Stimulated activated CD4-positive, alpha-beta T cell treated with anti-CD3 and anti-CD28 coated beads, Interleukin-4, amount 100 ng/mL, for 48 hours (primary cell): ENCODE results near the gene NQO2.

Experiments used
- DNase-seq, 2 donors: peaks; one replicate each; pipeline ENCODE4 v3.0.0-alpha.2; 2020; ENCODE audit warnings: low read depth in 2 of 2

The NQO2 gene

GRCh38 chr6:2999618-3000557 lies at the start of gene NQO2:
NQO2 (plus strand) TSS chr6:2999894; CDS start chr6:3006553, 6,659 bp downstream.
- peak; percentile 89 to 91 for DNase-seq

DNA sequence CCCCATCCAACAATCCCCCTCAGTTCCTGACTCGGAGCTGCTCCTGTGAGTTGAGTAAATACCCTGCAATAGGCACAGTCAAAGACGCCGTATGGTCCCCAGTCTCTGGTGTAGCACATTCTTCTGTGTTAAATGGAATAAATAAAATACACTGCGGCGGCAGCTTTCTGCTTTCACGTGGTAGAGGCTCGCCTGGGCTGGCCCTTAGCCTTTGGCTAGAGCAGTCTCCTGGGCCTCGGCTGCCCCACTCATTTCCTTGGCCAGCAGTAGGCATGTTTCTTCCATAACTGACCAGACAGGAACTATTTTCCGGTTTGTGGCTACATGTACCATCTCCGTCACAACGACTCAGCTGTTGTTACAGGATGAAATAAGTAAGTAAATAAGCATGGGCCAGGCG lies 49.0 kb upstream of the NQO2 start:
- no peak for DNase-seq

- DNase-seq, result no peak
Measured at GRCh38 chr6:2951728-2952127, 48.0 kb upstream of the NQO2 start.

DNA sequence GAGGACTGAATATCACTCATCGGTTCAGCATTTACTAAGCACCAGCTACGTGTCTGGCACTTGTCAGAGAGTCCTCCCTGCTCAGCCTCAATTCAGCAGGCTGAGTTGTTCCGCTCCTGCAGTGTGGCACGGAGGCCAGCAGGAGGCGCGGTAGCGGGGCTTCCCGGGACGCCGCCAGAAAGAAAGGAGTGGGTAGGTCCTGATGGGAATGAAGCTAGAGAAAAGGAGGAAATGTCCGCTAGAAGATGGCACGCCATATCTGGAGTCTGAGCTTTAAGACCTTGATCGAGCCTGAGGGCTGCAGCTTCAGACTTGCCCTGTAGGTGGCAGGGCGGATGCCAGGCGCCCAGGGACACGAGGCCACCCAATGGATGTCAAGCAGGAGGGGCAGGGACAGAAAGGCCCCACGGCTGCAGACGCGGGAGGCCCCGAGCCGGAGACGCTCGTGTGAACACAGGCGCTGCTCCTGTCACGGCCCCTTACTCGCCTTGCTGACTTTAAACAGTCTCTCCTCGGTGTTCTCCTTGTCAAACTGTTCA lies 47.1 kb upstream of the NQO2 start:
- DNase-seq, result peak; percentile 52 to 55

DNA sequence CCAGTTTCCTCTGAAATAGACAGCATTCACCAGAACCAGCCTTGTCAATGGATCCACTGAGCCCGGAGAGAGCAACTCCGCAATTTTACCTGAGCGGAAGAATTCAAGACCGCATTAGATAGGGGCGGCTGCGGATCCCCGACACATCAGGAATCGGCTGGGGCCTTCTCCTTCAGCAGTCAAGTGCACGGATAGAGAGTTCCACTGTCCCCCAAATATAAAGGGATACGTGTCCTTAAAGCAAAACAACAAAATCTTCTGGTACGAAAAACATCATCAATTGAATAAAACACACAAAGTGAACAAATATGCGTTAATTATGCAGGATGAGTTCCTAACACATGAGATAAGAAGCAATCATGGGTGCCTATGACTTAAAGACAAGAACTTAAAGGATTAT lies 46.6 kb upstream of the NQO2 start:
- no peak for DNase-seq

DNA sequence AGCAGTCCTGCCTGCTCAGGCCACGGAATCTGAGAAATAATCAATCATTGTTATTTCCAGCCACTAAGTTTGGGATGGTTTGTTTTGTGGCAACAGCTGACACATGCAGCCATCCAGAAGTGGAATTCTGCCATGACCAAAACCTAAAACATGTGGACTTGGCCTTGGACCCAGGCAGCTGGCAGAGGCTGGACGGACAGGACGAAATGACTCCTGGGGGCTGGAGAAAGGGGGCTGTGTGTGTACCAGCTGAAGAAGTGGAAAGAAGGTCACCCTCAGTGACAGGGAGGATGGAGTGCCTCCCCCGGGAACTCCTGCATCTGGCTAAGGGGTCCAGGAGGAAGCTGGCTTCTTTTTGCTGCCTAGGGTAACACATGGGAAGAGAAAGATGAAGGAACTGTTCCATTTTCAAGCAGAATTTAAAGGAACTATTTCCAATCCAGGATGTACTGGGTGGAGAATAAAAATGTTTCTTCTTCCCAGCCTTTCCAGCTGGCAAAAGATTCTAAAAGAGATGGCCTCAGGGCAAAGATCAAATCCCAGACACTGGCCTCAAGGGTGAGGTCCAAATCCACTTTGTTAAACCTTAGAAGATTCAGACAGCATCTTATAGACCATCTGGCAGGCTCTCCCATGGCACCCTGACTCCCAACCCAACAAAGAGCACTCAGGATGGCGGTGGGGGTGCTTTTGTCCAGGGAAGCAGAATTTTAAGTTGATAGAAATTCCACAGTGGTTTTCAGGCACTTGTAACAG lies 42.6 kb upstream of the NQO2 start:
- no peak for DNase-seq

DNA sequence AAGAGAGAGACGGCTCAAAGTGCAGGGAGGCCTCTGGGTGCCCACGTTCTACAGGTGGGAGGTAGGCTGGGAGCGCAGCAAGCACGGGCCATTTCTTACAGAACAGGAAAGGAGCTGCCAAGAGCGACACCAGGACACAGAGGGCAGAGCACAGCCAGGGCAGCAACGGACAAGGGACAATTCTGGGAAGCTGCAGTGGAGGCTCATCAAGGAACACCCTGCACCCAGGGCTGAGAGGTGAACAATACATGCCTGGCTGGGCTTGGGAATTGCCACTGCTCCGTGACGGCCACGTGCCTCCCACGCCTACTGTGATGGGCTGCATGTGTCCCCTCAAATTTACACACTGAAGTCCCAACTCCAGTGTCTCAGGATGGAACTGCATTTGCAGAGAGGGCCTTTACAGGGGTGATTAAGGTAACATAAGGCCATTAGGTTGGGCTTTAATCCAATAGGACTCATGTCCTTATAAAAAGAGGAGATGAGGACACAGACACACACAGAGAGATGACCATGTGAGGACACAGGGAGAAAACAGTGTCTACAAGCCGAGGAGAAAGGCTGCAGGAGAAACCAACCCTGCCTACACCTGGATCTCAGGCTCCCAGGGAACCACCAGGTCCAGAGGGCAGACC lies 41.9 kb upstream of the NQO2 start:
- DNase-seq, result no peak

DNA sequence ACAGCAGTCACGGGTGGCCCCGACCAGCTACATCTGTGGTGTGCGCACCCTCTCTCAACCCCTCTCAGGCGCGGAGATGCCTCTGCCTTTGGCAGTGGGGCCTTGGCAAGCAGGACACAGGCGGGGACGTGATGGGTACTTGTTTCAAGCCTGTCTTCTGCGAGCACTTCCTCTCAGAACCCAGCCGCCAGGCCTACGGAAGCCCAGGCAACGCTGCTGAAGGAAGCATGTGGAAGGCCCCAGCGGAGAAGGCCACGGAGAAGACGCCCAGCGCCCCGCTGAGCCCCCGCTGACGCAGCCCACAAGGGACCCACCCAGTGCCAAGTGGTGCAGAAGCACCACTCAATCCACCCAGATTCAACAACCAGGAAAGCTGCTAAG lies 41.4 kb upstream of the NQO2 start:
- no peak for DNase-seq

- DNase-seq, result no peak
Measured at GRCh38 chr6:2958776-2959175, 40.9 kb upstream of the NQO2 start.

GRCh38 chr6:2959909-2960719 lies 39.6 kb upstream of the NQO2 start:
- no peak for DNase-seq

- no peak for DNase-seq
Measured at GRCh38 chr6:2960935-2961334, 38.8 kb upstream of the NQO2 start.

DNA sequence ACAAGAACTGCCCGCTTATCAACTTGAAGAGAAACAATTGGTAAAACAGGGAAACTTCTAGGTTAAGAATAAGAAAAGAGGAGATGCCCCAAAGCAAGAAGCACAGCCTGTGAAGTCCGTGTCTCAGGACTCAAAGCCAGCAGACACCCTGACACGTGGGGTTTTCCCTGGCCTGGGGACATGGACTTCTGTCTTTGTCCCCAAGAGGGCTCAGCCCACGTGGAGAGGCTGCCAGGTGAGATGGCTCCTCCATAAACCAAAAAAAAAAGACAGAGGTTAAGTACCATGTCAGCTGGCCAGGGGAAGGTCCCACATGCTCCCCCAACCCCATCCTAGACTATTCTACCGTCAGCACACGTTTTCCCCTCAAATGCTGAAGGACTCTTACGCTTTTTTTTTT lies 38.2 kb upstream of the NQO2 start:
- DNase-seq, result no peak

DNA sequence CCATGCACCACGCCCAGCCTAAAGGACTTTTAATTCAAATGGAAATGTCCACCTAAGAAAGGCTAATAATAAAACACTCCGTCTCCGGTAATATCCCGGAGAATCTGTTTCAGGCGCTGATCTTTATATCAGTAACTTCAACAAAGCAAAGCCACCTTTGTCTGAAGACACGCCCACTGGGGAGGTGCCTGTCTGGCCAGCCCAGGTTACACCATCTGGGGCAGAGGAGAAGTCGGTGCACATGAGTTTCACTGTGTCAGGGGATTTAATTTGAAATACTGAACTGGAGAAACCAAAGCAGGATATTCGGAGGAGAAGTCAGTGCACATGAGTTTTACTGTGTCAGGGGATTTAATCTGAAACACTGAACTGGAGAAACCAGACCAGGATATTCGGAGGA lies 37.7 kb upstream of the NQO2 start:
- no peak for DNase-seq

GRCh38 chr6:2962636-2963035 lies 37.1 kb upstream of the NQO2 start:
- no peak for DNase-seq

GRCh38 chr6:2963756-2964155 lies 35.9 kb upstream of the NQO2 start:
- DNase-seq, result no peak

- no peak for DNase-seq
Measured at GRCh38 chr6:2964793-2965505, 34.7 kb upstream of the NQO2 start.

DNA sequence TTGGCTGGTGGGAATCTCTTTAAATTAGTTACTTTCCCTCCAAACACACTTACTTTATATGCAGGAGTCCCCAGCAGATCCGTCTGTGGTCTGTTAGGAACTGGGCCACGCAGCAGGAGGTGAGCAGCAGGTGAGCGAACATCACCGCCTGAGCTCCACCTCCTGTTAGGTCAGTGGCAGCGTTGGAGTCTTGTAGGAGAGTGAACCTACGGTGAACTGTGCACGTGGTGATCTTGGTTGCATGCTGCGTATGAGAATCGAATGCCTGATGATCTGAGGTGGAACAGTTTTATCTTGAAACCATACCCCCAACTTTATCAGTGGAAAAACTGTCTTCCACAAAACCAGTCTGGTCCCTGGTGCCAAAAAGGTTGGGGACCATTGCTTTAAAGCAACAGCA lies 33.3 kb upstream of the NQO2 start:
- DNase-seq, result no peak

GRCh38 chr6:2967936-2968335 lies 31.8 kb upstream of the NQO2 start:
- DNase-seq, result no peak

GRCh38 chr6:2968600-2969135 lies 31.0 kb upstream of the NQO2 start:
- no peak for DNase-seq

- DNase-seq, result no peak
Measured at GRCh38 chr6:2969549-2969948, 30.1 kb upstream of the NQO2 start.
